H1 (cell line): Measurements from ENCODE around the gene PLPP4. TPM values are rescaled to one million over a fixed set of nuclear protein-coding genes. Genes with fewer than 3 reads are reported as not detected.

Experiments used
- CTCF ChIA-PET: fragments of 300-600 bp; sonication (Branson Sonifier 250); formaldehyde crosslinking; loops from one replicate; lab custom pipeline; 2021; ENCODE audit not compliant: partially characterized antibody; lab: Charles Lee
- POLR2A ChIA-PET: fragments of 300-600 bp; sonication (Branson Sonifier 250); formaldehyde crosslinking; loops from one replicate; lab custom pipeline; 2021; ENCODE audit warnings: inconsistent platforms; ENCODE audit not compliant: partially characterized antibody; lab: Charles Lee
- DNase-seq, 2 experiments: peaks; one replicate each; pipeline versions ENCODE4 v3.0.0 to v3.0.0-alpha.2; 2010 to 2022; ENCODE audit warnings: low spot score in 2 of 2, low read depth in 1 of 2, mixed read lengths in 1 of 2
- FAIRE-seq: peaks from 2 replicates; lab custom pipeline; 2011; peaks lifted over from hg19 to GRCh38; lab: Jason Lieb, UNC
- H2AFZ ChIP-seq: 2 replicates; pipeline ENCODE4 v1.8.1; 2012; ENCODE audit warnings: low read length, inconsistent platforms
- H2AK5ac ChIP-seq: 2 replicates; pipeline ENCODE4 v1.6.1; 2013; ENCODE audit warnings: low read depth, low read length
- H2BK120ac ChIP-seq: replicated peaks from 2 replicates; pipeline ENCODE3; 2013; ENCODE audit warnings: low read depth, low read length, inconsistent platforms
- H2BK12ac ChIP-seq: 2 replicates; pipeline ENCODE4 v1.6.1; 2013; ENCODE audit warnings: low read depth, low read length
- H2BK15ac ChIP-seq: 2 replicates; pipeline ENCODE4 v1.6.1; 2013; ENCODE audit warnings: low read length
- H2BK20ac ChIP-seq: 2 replicates; pipeline ENCODE4 v1.6.1; 2013; ENCODE audit warnings: low read length
- H2BK5ac ChIP-seq: 2 replicates; pipeline ENCODE4 v1.6.1; 2013; ENCODE audit warnings: low read depth, low read length
- H3K14ac ChIP-seq: 2 replicates; pipeline ENCODE4 v1.6.1; 2013; ENCODE audit warnings: inconsistent platforms; ENCODE audit not compliant: insufficient read length
- H3K18ac ChIP-seq: 2 replicates; pipeline ENCODE4 v1.6.1; 2013; ENCODE audit warnings: low read length; ENCODE audit errors: extremely low read depth
- H3K23ac ChIP-seq: 2 replicates; pipeline ENCODE4 v1.6.1; 2013; ENCODE audit warnings: inconsistent platforms; ENCODE audit not compliant: insufficient read length
- H3K23me2 ChIP-seq: 2 replicates; pipeline ENCODE4 v1.6.1; 2013; ENCODE audit warnings: low read depth, low read length
- H3K27ac ChIP-seq: 2 replicates; pipeline ENCODE4 v1.6.1; 2011; ENCODE audit warnings: low read depth, low read length, inconsistent platforms
- H3K27me3 ChIP-seq, 4 experiments: replicated peaks in 1 of 4; 1 replicate in 1 of 4; 2 replicates in 3 of 4; pipeline versions ENCODE4 v1.6.1 to v1.8.1; 2011 to 2013; ENCODE audit warnings: low read length in 3 of 4, mild to moderate bottlenecking in 3 of 4, inconsistent platforms in 2 of 4, mixed read lengths in 2 of 4, moderate library complexity in 1 of 4; ENCODE audit not compliant: control insufficient read depth in 3 of 4, insufficient read depth in 3 of 4; ENCODE audit errors: extremely low read depth in 1 of 4
- H3K36me3 ChIP-seq, 4 experiments: 2 replicates each; pipeline versions ENCODE4 v1.6.1 to v1.8.1; 2011 to 2013; ENCODE audit warnings: mild to moderate bottlenecking in 4 of 4, low read length in 3 of 4, moderate library complexity in 2 of 4, control low read depth in 1 of 4, inconsistent platforms in 1 of 4; ENCODE audit not compliant: insufficient read depth in 4 of 4, control insufficient read depth in 2 of 4
- H3K4ac ChIP-seq: replicated peaks from 2 replicates; pipeline ENCODE3; 2013; ENCODE audit warnings: low read length, low read depth, mixed read lengths, inconsistent platforms; ENCODE audit not compliant: insufficient read length
- H3K4me1 ChIP-seq, 4 experiments: replicated peaks in 1 of 4; 1 replicate in 1 of 4; 2 replicates in 3 of 4; pipeline versions ENCODE4 v1.6.1 to v1.8.1; 2011 to 2013; ENCODE audit warnings: low read length in 3 of 4, inconsistent platforms in 2 of 4, mixed read lengths in 1 of 4; ENCODE audit not compliant: insufficient read depth in 4 of 4, control insufficient read depth in 3 of 4
- H3K4me2 ChIP-seq, 2 experiments: 2 replicates each; pipeline versions ENCODE4 v1.6.1 to v1.8.1; 2011 to 2013; ENCODE audit warnings: low read depth in 2 of 2, low read length in 2 of 2, control low read depth in 1 of 2, inconsistent platforms in 1 of 2, mild to moderate bottlenecking in 1 of 2; ENCODE audit not compliant: insufficient read depth in 1 of 2
- H3K4me3 ChIP-seq, 4 experiments: fragments of 200-600, 300-600 bp in 1 of 4; sonication (generic), shearing (Covaris generic), sonication (Bioruptor Twin) in 1 of 4; 2 replicates each; pipeline versions ENCODE4 v1.5.1 to v1.8.1; 2011 to 2016; ENCODE audit warnings: low read length in 4 of 4, low read depth in 3 of 4, control low read depth in 2 of 4, inconsistent platforms in 2 of 4, mild to moderate bottlenecking in 2 of 4, mixed read lengths in 1 of 4, moderate library complexity in 1 of 4; ENCODE audit not compliant: insufficient read depth in 2 of 4; ENCODE audit errors: extremely low read depth in 1 of 4
- H3K56ac ChIP-seq: replicated peaks from 2 replicates; pipeline ENCODE3; 2013; ENCODE audit warnings: low read depth, mild to moderate bottlenecking, mixed read lengths, low read length, inconsistent platforms; ENCODE audit not compliant: insufficient read length
- H3K79me1 ChIP-seq: 2 replicates; pipeline ENCODE4 v1.6.1; 2013; ENCODE audit warnings: low read depth, low read length, control low read depth
- H3K79me2 ChIP-seq, 2 experiments: 2 replicates each; pipeline versions ENCODE4 v1.6.1 to v1.8.1; 2012 to 2013; ENCODE audit warnings: low read length in 2 of 2, mild to moderate bottlenecking in 2 of 2, inconsistent platforms in 1 of 2; ENCODE audit not compliant: insufficient read depth in 2 of 2, control insufficient read depth in 1 of 2
- H3K9ac ChIP-seq, 4 experiments: replicated peaks in 1 of 4; 1 replicate in 1 of 4; 2 replicates in 3 of 4; pipeline versions ENCODE4 v1.6.1 to v1.8.1; 2011 to 2013; ENCODE audit warnings: low read depth in 3 of 4, low read length in 3 of 4, control low read depth in 2 of 4, mild to moderate bottlenecking in 2 of 4, moderate library complexity in 2 of 4, inconsistent platforms in 1 of 4; ENCODE audit errors: extremely low read depth in 1 of 4
- H3K9me3 ChIP-seq, 2 experiments: 2 replicates each; pipeline versions ENCODE4 v1.6.1 to v1.8.1; 2012 to 2013; ENCODE audit warnings: mild to moderate bottlenecking in 2 of 2, moderate library complexity in 2 of 2, control low read depth in 1 of 2, inconsistent platforms in 1 of 2, low read depth in 1 of 2, low read length in 1 of 2, mixed read lengths in 1 of 2; ENCODE audit not compliant: insufficient read depth in 2 of 2
- H4K20me1 ChIP-seq, 2 experiments: replicated peaks in 1 of 2; 2 replicates each; pipeline versions ENCODE3 to v1.8.1; 2011 to 2013; ENCODE audit warnings: inconsistent platforms in 2 of 2, low read length in 2 of 2, mild to moderate bottlenecking in 1 of 2; ENCODE audit not compliant: insufficient read depth in 2 of 2, control insufficient read depth in 1 of 2
- H4K5ac ChIP-seq: 2 replicates; pipeline ENCODE4 v1.6.1; 2013; ENCODE audit warnings: low read length, low read depth, mixed read lengths, inconsistent platforms; ENCODE audit not compliant: insufficient read length
- H4K8ac ChIP-seq: 2 replicates; pipeline ENCODE4 v1.8.0; 2013; ENCODE audit warnings: mild to moderate bottlenecking, moderate library complexity, low read length, inconsistent platforms; ENCODE audit not compliant: insufficient read depth; ENCODE audit errors: extremely low read depth
- H4K91ac ChIP-seq: replicated peaks from 2 replicates; pipeline ENCODE3; 2013; ENCODE audit warnings: low read length, mixed read lengths, inconsistent platforms; ENCODE audit not compliant: insufficient read length
- EGR1 ChIP-seq: IDR thresholded peaks from 2 replicates; pipeline ENCODE4 v1.6.1; 2011; ENCODE audit warnings: low read depth, low read length, borderline replicate concordance
- GTF2F1 ChIP-seq: IDR thresholded peaks from 2 replicates; pipeline ENCODE4 v1.6.1; 2012; ENCODE audit warnings: low read depth, low read length, improper control_type of control experiment, borderline replicate concordance
- RBBP5 ChIP-seq: IDR thresholded peaks from 2 replicates; pipeline ENCODE4 v1.7.1; 2012; ENCODE audit warnings: low read depth, mild to moderate bottlenecking, inconsistent platforms, low read length, moderate library complexity, borderline replicate concordance
- WGBS, 2 experiments: shearing (Covaris generic) in 1 of 2; methylation state at CpG; one replicate each; pipeline versions ENCODE4 v1.1.6 to v1.1.7; 2013 to 2015; ENCODE audit warnings: low lambda C conversion rate in 2 of 2, mixed read lengths in 2 of 2, inconsistent platforms in 1 of 2, low coverage in 1 of 2, missing lambda C conversion rate in 1 of 2; ENCODE audit not compliant: insufficient replicate concordance in 2 of 2, insufficient coverage in 1 of 2, insufficient read length in 1 of 2; ENCODE audit errors: extremely low coverage in 1 of 2, missing lambda C conversion rate in 1 of 2; 5-methylcytosine and 5-hydroxymethylcytosine counted together
- polyA plus RNA-seq, 7 experiments: library from polyadenylated mRNA; depleted of rRNA in 3 of 7; stranded (reverse) in 5 of 7; unstranded in 2 of 7; fragments of >200 nt in 5 of 7; fragments of 200-250 nt in 2 of 7; gene quantifications; 1 replicate in 5 of 7; 2 replicates in 1 of 7; 4 replicates in 1 of 7; pipeline versions ENCODE4 v1.2.1 to v1.2.3, GENCODE V29; 2011 to 2013; ENCODE audit warnings: missing spikeins in 2 of 7, mixed read lengths in 2 of 7
- total RNA-seq: library from RNA; stranded (reverse); fragmentation: NEBNext Ultra II Directional; extraction: Animal tissue kit (Norgen Biotek cat#: 25700); gene quantifications from 2 replicates; pipeline ENCODE4 v1.2.1, GENCODE V29; 2021

PLPP4 gene
- total and polyA plus RNA-seq, 2 of the 8 experiments (the other 6 are each of a cell fraction or from before 2014, with no cell fraction given), result 0.30 TPM; not detected in 1

DNA sequence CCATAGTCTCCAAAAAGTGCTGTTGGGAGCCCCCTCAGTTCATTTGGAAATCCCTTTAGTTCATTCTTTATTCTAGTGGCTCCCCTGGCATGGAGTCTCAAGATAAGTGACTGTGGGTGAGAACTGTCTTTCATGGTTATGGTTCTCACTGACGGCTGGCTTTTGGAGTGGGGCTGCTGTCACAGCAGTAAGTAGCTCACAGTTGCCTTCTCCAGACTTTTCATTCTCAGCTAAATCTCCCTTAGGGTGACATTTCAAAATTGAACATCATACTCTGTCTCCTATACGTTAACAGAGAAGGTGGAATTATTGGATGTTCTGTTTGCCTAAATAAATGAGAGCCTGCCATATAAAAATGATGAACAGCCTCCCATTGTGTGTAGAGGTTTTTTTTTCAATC lies 58.7 kb downstream of the PLPP4 start:
- no peak overlapping the region for H2BK120ac ChIP-seq
- no peak overlapping the region for H4K8ac ChIP-seq
- H2BK5ac ChIP-seq, result no peak overlapping the region
- H3K9ac ChIP-seq, result no peak overlapping the region
- H2BK20ac ChIP-seq, result no peak overlapping the region
- no peak overlapping the region for H3K23ac ChIP-seq
- H3K56ac ChIP-seq, result no peak overlapping the region
- no peak overlapping the region for H4K91ac ChIP-seq
- no peaks in the 10 kb centered on the region for H3K9me3 ChIP-seq
- H3K14ac ChIP-seq, result no peak overlapping the region
- H3K4ac ChIP-seq, result no peak overlapping the region
- H3K79me1 ChIP-seq, result no peaks in the 10 kb centered on the region
- no peak overlapping the region for H3K4me2 ChIP-seq
- no peaks in the 10 kb centered on the region for H3K4me1 ChIP-seq
- no peak for DNase-seq
- TF ChIP-seq EGR1 (no peak), GTF2F1 (no peak), RBBP5 (no peak)
- no peaks in the 10 kb centered on the region for H3K23me2 ChIP-seq
- H4K20me1 ChIP-seq, result no peaks in the 10 kb centered on the region
- no peaks in the 10 kb centered on the region for H3K79me2 ChIP-seq
- ChIA-PET POLR2A (no interaction called here), CTCF (interaction anchor here (0.7 to 1.0 kb wide), 2 partner anchors 14 to 85 kb away, joined by 3 to 5 read pairs; no protein-coding TSS in a partner anchor)
- no peak for FAIRE-seq
- no peak overlapping the region for H2BK15ac ChIP-seq
- no peak overlapping the region for H4K5ac ChIP-seq
- H3K4me3 ChIP-seq, result no peak overlapping the region
- no peak overlapping the region for H2AK5ac ChIP-seq
- WGBS, 2 experiments, result 94% methylated on average over 2 of the region's 2 CpGs; no CpG with 5 or more reads in 1 of the 2 experiments
- no peak overlapping the region for H2BK12ac ChIP-seq
- no peak overlapping the region for H2AFZ ChIP-seq
- no peaks in the 10 kb centered on the region for H3K36me3 ChIP-seq
- no peaks in the 10 kb centered on the region for H3K27me3 ChIP-seq
- H3K18ac ChIP-seq, result no peak overlapping the region
- H3K27ac ChIP-seq, result no peak overlapping the region
